H9 (cell line): ENCODE measurements around the gene CASQ2. TPM values are rescaled to one million over a fixed set of nuclear protein-coding genes. Genes with fewer than 3 reads are reported as not detected.

Experiments used
- DNase-seq: peaks from one replicate; pipeline ENCODE4 v3.0.0-alpha.2; 2017
- H2AFZ ChIP-seq: one replicate; pipeline ENCODE4 v1.6.1; 2013; ENCODE audit warnings: mild to moderate bottlenecking, low read length, control low read depth, moderate library complexity
- H2AK5ac ChIP-seq: 2 replicates; pipeline ENCODE4 v1.6.1; 2013; ENCODE audit warnings: low read length, control low read depth, mixed read lengths; ENCODE audit not compliant: insufficient read length
- H2BK120ac ChIP-seq: one replicate; pipeline ENCODE4 v1.6.1; 2013; ENCODE audit warnings: low read depth, mild to moderate bottlenecking, low read length, control low read depth, inconsistent platforms; ENCODE audit not compliant: poor library complexity, severe bottlenecking
- H2BK12ac ChIP-seq: 2 replicates; pipeline ENCODE4 v1.6.1; 2013; ENCODE audit warnings: low read length, control low read depth, mixed read lengths, low read depth; ENCODE audit not compliant: insufficient read length
- H2BK15ac ChIP-seq: 2 replicates; pipeline ENCODE4 v1.6.1; 2013; ENCODE audit warnings: low read depth, low read length, control low read depth
- H2BK20ac ChIP-seq: one replicate; pipeline ENCODE4 v1.6.1; 2013; ENCODE audit warnings: low read depth, mild to moderate bottlenecking, low read length, control low read depth, inconsistent platforms; ENCODE audit not compliant: poor library complexity, severe bottlenecking
- H2BK5ac ChIP-seq: 2 replicates; pipeline ENCODE4 v1.6.1; 2013; ENCODE audit warnings: low read length, control low read depth, mixed read lengths; ENCODE audit not compliant: insufficient read length
- H3K14ac ChIP-seq: 2 replicates; pipeline ENCODE4 v1.6.1; 2013; ENCODE audit warnings: low read length, control low read depth; ENCODE audit not compliant: insufficient read depth
- H3K18ac ChIP-seq: 2 replicates; pipeline ENCODE4 v1.6.1; 2013; ENCODE audit warnings: low read depth, mild to moderate bottlenecking, mixed read lengths, low read length, control low read depth; ENCODE audit not compliant: insufficient read length
- H3K23ac ChIP-seq: 2 replicates; pipeline ENCODE4 v1.6.1; 2013; ENCODE audit warnings: low read length, control low read depth, mixed read lengths, low read depth; ENCODE audit not compliant: insufficient read length
- H3K23me2 ChIP-seq: 2 replicates; pipeline ENCODE4 v1.6.1; 2013; ENCODE audit warnings: low read depth, mild to moderate bottlenecking, mixed read lengths, low read length, control low read depth; ENCODE audit not compliant: insufficient read length, poor library complexity, severe bottlenecking
- H3K27ac ChIP-seq: 2 replicates; pipeline ENCODE4 v1.5.1; 2013; ENCODE audit warnings: low read length, control low read depth, mixed read lengths, low read depth; ENCODE audit not compliant: insufficient read length
- H3K27me3 ChIP-seq: 2 replicates; pipeline ENCODE4 v1.6.1; 2013; ENCODE audit warnings: low read length, control low read depth, inconsistent platforms; ENCODE audit not compliant: insufficient read depth
- H3K4ac ChIP-seq: 2 replicates; pipeline ENCODE4 v1.6.1; 2013; ENCODE audit warnings: low read depth, mild to moderate bottlenecking, control low read depth, inconsistent platforms, low read length, moderate library complexity
- H3K4me1 ChIP-seq: 2 replicates; pipeline ENCODE4 v1.6.1; 2013; ENCODE audit warnings: low read length, control low read depth, inconsistent platforms; ENCODE audit not compliant: insufficient read depth
- H3K4me2 ChIP-seq: 2 replicates; pipeline ENCODE4 v1.6.1; 2013; ENCODE audit warnings: low read length, control low read depth, mixed read lengths; ENCODE audit not compliant: insufficient read length, insufficient read depth
- H3K56ac ChIP-seq: 2 replicates; pipeline ENCODE4 v1.6.1; 2013; ENCODE audit warnings: low read depth, mild to moderate bottlenecking, mixed read lengths, low read length, control low read depth; ENCODE audit not compliant: insufficient read length
- H3K79me1 ChIP-seq: 2 replicates; pipeline ENCODE4 v1.6.1; 2013; ENCODE audit warnings: low read depth, mild to moderate bottlenecking, moderate library complexity, low read length, control low read depth, inconsistent platforms; ENCODE audit not compliant: insufficient read depth, poor library complexity, severe bottlenecking
- H3K79me2 ChIP-seq: 2 replicates; pipeline ENCODE4 v1.6.1; 2013; ENCODE audit warnings: low read length, control low read depth, inconsistent platforms; ENCODE audit not compliant: insufficient read depth
- H3K9ac ChIP-seq: 2 replicates; pipeline ENCODE4 v1.6.1; 2013; ENCODE audit warnings: low read length, control low read depth, mixed read lengths; ENCODE audit not compliant: insufficient read length; ENCODE audit errors: extremely low read depth
- H3K9me3 ChIP-seq: one replicate; pipeline ENCODE4 v1.6.1; 2013; ENCODE audit warnings: low read depth, low read length, inconsistent platforms; ENCODE audit not compliant: control insufficient read depth
- H3T11ph ChIP-seq: one replicate; pipeline ENCODE4 v1.6.1; 2013; ENCODE audit warnings: mild to moderate bottlenecking, low read length, control low read depth, inconsistent platforms
- H4K20me1 ChIP-seq: one replicate; pipeline ENCODE4 v1.6.1; 2013; ENCODE audit not compliant: control insufficient read depth, insufficient read length, insufficient read depth
- H4K5ac ChIP-seq: 2 replicates; pipeline ENCODE4 v1.6.1; 2013; ENCODE audit warnings: low read depth, mild to moderate bottlenecking, mixed read lengths, low read length, control low read depth; ENCODE audit not compliant: insufficient read length
- H4K8ac ChIP-seq: replicated peaks from 2 replicates; pipeline ENCODE4 v1.6.1; 2013; ENCODE audit warnings: low read length, control low read depth, mixed read lengths, low read depth; ENCODE audit not compliant: insufficient read length
- H4K91ac ChIP-seq: 2 replicates; pipeline ENCODE4 v1.6.1; 2013; ENCODE audit warnings: low read depth, mild to moderate bottlenecking, moderate library complexity, mixed read lengths, low read length, control low read depth; ENCODE audit not compliant: insufficient read length
- H3K27ac Mint-ChIP-seq, 3 experiments: 2 replicates in 2 of 3; 3 replicates in 1 of 3; pipeline ENCODE4 v1.8.0; 2020 to 2021; ENCODE audit warnings: mixed read lengths in 3 of 3, mild to moderate bottlenecking in 1 of 3, moderate library complexity in 1 of 3
- H3K27me3 Mint-ChIP-seq: 2 replicates; pipeline ENCODE4 v1.8.0; 2021; ENCODE audit warnings: low read depth, mild to moderate bottlenecking, moderate library complexity, mixed read lengths
- H3K36me3 Mint-ChIP-seq, 3 experiments: 2 replicates in 2 of 3; 3 replicates in 1 of 3; pipeline ENCODE4 v1.8.0; 2020 to 2021; ENCODE audit warnings: low read depth in 3 of 3, mixed read lengths in 3 of 3; ENCODE audit not compliant: insufficient read depth in 1 of 3
- H3K4me1 Mint-ChIP-seq, 2 experiments: 2 replicates each; pipeline ENCODE4 v1.8.0; 2020; ENCODE audit warnings: mixed read lengths in 2 of 2
- H3K4me3 Mint-ChIP-seq, 2 experiments: 2 replicates in 1 of 2; 3 replicates in 1 of 2; pipeline ENCODE4 v1.8.0; 2020 to 2021; ENCODE audit warnings: mild to moderate bottlenecking in 2 of 2, mixed read lengths in 2 of 2, moderate library complexity in 1 of 2
- H3K9me3 Mint-ChIP-seq, 2 experiments: 2 replicates in 1 of 2; 3 replicates in 1 of 2; pipeline ENCODE4 v1.8.0; 2020; ENCODE audit warnings: mild to moderate bottlenecking in 2 of 2, mixed read lengths in 2 of 2, moderate library complexity in 1 of 2
- WGBS: extraction: QIAGEN DNeasy Blood & Tissue Kit; methylation state at CpG from one replicate; pipeline ENCODE4 v1.1.7; 2013; ENCODE audit warnings: missing lambda C conversion rate, low lambda C conversion rate, mixed read lengths; ENCODE audit not compliant: insufficient read length; ENCODE audit errors: extremely low coverage; 5-methylcytosine and 5-hydroxymethylcytosine counted together
- total RNA-seq: library from RNA; stranded (reverse); gene quantifications from 2 replicates; pipeline ENCODE4 v1.2.1, GENCODE V29; 2021
- TF ChIP-seq, protein P1 (sequence below): fragments of 200-600 bp; sonication (generic); conservative IDR thresholded peaks from 3 replicates; pipeline ENCODE4 v1.8.0; 2021; ENCODE audit warnings: antibody characterized with exemption, mild to moderate bottlenecking

Gene CASQ2
- total RNA-seq, 1 experiment from 2014 or later: not detected

DNA sequence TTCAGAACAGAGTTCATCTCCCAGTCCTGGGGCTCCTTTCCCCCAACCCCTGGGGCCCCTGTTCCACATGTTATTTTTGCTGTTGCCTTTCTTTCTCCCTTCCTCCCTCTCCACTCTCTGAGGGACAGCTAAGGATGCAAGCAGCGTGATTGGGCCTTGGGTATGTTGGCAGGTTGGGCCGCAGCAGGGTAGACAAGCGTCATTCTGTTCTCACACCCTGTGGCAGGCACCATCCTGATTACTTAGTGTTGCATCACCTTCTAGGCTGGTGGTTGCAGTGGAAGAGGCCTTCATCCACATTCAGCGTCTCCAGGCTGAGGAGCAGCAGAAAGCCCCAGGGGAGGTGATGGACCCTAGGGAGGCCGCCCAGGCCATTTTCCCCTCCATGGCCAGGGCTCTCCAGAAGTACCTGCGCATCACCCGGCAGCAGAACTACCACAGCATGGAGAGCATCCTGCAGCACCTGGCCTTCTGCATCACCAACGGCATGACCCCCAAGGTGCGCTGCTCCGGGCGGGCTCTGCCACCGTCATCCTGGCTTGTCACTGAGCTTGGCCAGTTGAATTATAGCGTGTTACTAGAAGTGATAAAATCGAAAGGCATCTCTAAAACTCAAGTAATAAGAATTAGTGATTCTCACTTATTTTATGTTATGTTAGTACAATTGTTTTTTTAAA, 83.3 kb downstream of the CASQ2 start:
- no peak overlapping the region for H2AFZ ChIP-seq
- H3K27ac ChIP-seq: no peak overlapping the region
- TF ChIP-seq, protein P1, sequence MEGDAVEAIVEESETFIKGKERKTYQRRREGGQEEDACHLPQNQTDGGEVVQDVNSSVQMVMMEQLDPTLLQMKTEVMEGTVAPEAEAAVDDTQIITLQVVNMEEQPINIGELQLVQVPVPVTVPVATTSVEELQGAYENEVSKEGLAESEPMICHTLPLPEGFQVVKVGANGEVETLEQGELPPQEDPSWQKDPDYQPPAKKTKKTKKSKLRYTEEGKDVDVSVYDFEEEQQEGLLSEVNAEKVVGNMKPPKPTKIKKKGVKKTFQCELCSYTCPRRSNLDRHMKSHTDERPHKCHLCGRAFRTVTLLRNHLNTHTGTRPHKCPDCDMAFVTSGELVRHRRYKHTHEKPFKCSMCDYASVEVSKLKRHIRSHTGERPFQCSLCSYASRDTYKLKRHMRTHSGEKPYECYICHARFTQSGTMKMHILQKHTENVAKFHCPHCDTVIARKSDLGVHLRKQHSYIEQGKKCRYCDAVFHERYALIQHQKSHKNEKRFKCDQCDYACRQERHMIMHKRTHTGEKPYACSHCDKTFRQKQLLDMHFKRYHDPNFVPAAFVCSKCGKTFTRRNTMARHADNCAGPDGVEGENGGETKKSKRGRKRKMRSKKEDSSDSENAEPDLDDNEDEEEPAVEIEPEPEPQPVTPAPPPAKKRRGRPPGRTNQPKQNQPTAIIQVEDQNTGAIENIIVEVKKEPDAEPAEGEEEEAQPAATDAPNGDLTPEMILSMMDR: no peak
- H4K20me1 ChIP-seq: no peaks in the 10 kb centered on the region
- Mint-ChIP-seq H3K27ac (no peak overlapping the region), H3K27me3 (no peaks in the 10 kb centered on the region; the same call in 1 of the 2 replicates), H3K9me3 (no peaks in the 10 kb centered on the region), H3K4me3 (no peak overlapping the region), H3K36me3 (peaks cover 2 to 38% (median 33%) of the 10 kb centered on the region in 3 experiments; a peak in 5 of 7 replicates), H3K4me1 (no peaks in the 10 kb centered on the region)
- no peak overlapping the region for H3K9ac ChIP-seq
- no peak overlapping the region for H2BK12ac ChIP-seq
- H3T11ph ChIP-seq: no peak overlapping the region
- no peak overlapping the region for H3K4ac ChIP-seq
- H4K8ac ChIP-seq: no peak overlapping the region
- no peak overlapping the region for H4K5ac ChIP-seq
- no peak overlapping the region for H2BK5ac ChIP-seq
- no peak overlapping the region for H2AK5ac ChIP-seq
- no peaks in the 10 kb centered on the region for H3K27me3 ChIP-seq
- H3K14ac ChIP-seq: no peak overlapping the region
- no peaks in the 10 kb centered on the region for H3K79me1 ChIP-seq
- no peak overlapping the region for H3K23ac ChIP-seq
- no peaks in the 10 kb centered on the region for H3K4me1 ChIP-seq
- H2BK15ac ChIP-seq: no peak overlapping the region
- no CpG with 5 or more reads among the region's 14 CpGs for WGBS
- DNase-seq: no peak
- H3K4me2 ChIP-seq: no peak overlapping the region
- H3K9me3 ChIP-seq: no peaks in the 10 kb centered on the region
- H3K56ac ChIP-seq: no peak overlapping the region
- H3K18ac ChIP-seq: no peak overlapping the region
- H3K23me2 ChIP-seq: no peaks in the 10 kb centered on the region
- H2BK20ac ChIP-seq: no peak overlapping the region
- no peak overlapping the region for H2BK120ac ChIP-seq
- H3K79me2 ChIP-seq: no peaks in the 10 kb centered on the region
- H4K91ac ChIP-seq: no peak overlapping the region
